SK-N-SH (cell line): ENCODE measurements around the gene PLB1. TPM values are rescaled to one million over a fixed set of nuclear protein-coding genes. Genes with fewer than 3 reads are reported as not detected.

Source experiments
- CTCF ChIA-PET: fragments of 300-600, 350-600 bp; formaldehyde crosslinking; extraction: SDS; loops from one replicate; lab custom pipeline; 2021; lab: Yijun Ruan, JAX
- POLR2A ChIA-PET: fragments of 350-600 bp; sonication (Branson Sonifier 250); formaldehyde crosslinking; extraction: SDS; loops from one replicate; lab custom pipeline; 2020; ENCODE audit warnings: antibody characterized with exemption, inconsistent platforms; lab: Yijun Ruan, JAX
- DNase-seq: peaks from one replicate; pipeline ENCODE4 v3.0.0; 2012
- H2AFZ ChIP-seq: fragments of 200-600 bp; sonication (generic); 2 replicates; pipeline ENCODE4 v1.8.1; 2016; ENCODE audit warnings: antibody characterized with exemption, mild to moderate bottlenecking, low read depth
- H3F3A ChIP-seq: fragments of 200-600 bp; sonication (generic); replicated peaks from 2 replicates; pipeline ENCODE3; 2016; ENCODE audit warnings: antibody characterized with exemption, mild to moderate bottlenecking; ENCODE audit not compliant: insufficient read depth
- H3K27ac ChIP-seq, 2 experiments: fragments of 200-500 bp in 1 of 2; fragments of 200-600 bp in 1 of 2; sonication (Bioruptor generic) in 1 of 2; sonication (generic), shearing (Covaris generic) in 1 of 2; 2 replicates each; pipeline versions ENCODE4 v1.5.1 to v1.6.1; 2014 to 2016; ENCODE audit warnings: low read depth in 2 of 2, inconsistent platforms in 1 of 2, low read length in 1 of 2, mild to moderate bottlenecking in 1 of 2, mixed read lengths in 1 of 2
- H3K27me3 ChIP-seq: fragments of 200-600 bp; sonication (generic), shearing (Covaris generic); 2 replicates; pipeline ENCODE4 v1.6.1; 2016; ENCODE audit warnings: mixed run types; ENCODE audit not compliant: insufficient read depth
- H3K36me3 ChIP-seq, 2 experiments: fragments of 200-500 bp in 1 of 2; fragments of 200-600 bp in 1 of 2; sonication (Bioruptor generic) in 1 of 2; sonication (generic) in 1 of 2; replicated peaks in 1 of 2; 2 replicates each; pipeline versions ENCODE3 to v1.5.1; 2014 to 2016; ENCODE audit warnings: low read length in 1 of 2, mild to moderate bottlenecking in 1 of 2; ENCODE audit not compliant: insufficient read depth in 2 of 2, control insufficient read depth in 1 of 2
- H3K4me1 ChIP-seq, 2 experiments: fragments of 200-500 bp in 1 of 2; fragments of 200-600 bp in 1 of 2; sonication (Bioruptor generic) in 1 of 2; sonication (generic), shearing (Covaris generic) in 1 of 2; 2 replicates each; pipeline versions ENCODE4 v1.5.1 to v1.6.1; 2014 to 2016; ENCODE audit warnings: low read depth in 1 of 2, low read length in 1 of 2, mixed run types in 1 of 2; ENCODE audit not compliant: insufficient read depth in 2 of 2, control insufficient read depth in 1 of 2
- H3K4me2 ChIP-seq: fragments of 200-600 bp; sonication (generic), shearing (Covaris generic); 2 replicates; pipeline ENCODE4 v1.6.1; 2017; ENCODE audit warnings: mixed run types
- H3K4me3 ChIP-seq, 2 experiments: fragments of 200-500 bp in 1 of 2; fragments of 200-600 bp in 1 of 2; sonication (Bioruptor generic) in 1 of 2; sonication (generic), shearing (Covaris generic) in 1 of 2; 2 replicates each; pipeline versions ENCODE4 v1.5.1 to v1.8.1; 2014 to 2016; ENCODE audit warnings: low read depth in 2 of 2, inconsistent platforms in 1 of 2, low read length in 1 of 2, mild to moderate bottlenecking in 1 of 2, mixed read lengths in 1 of 2, moderate library complexity in 1 of 2
- H3K79me2 ChIP-seq: fragments of 200-600 bp; sonication (generic); 2 replicates; pipeline ENCODE4 v1.8.1; 2017; ENCODE audit warnings: mild to moderate bottlenecking; ENCODE audit not compliant: insufficient read depth
- H3K9ac ChIP-seq: fragments of 200-600 bp; sonication (generic); 2 replicates; pipeline ENCODE4 v1.6.1; 2017; ENCODE audit warnings: mixed run types
- H3K9me2 ChIP-seq: fragments of 200-600 bp; sonication (generic); 2 replicates; pipeline ENCODE4 v1.6.1; 2017; ENCODE audit warnings: mixed run types
- H3K9me3 ChIP-seq: fragments of 200-600 bp; sonication (generic); 2 replicates; pipeline ENCODE4 v1.6.1; 2017; ENCODE audit warnings: mixed run types, mild to moderate bottlenecking, moderate library complexity
- H4K20me1 ChIP-seq: fragments of 200-600 bp; sonication (generic); 2 replicates; pipeline ENCODE4 v1.6.1; 2017; ENCODE audit warnings: mild to moderate bottlenecking, mixed run types; ENCODE audit not compliant: insufficient read depth
- FOXJ3 ChIP-seq: sonication (generic); formaldehyde crosslinking; IDR thresholded peaks from 2 replicates; pipeline ENCODE4 v1.5.1; 2020; ENCODE audit warnings: mild to moderate bottlenecking, missing genetic modification reagents
- FOXM1 ChIP-seq: IDR thresholded peaks from 2 replicates; pipeline ENCODE4 v1.4.0; 2012; ENCODE audit warnings: low read depth, mild to moderate bottlenecking
- GATA2 ChIP-seq: sonication (generic); formaldehyde crosslinking; IDR thresholded peaks from 2 replicates; pipeline ENCODE4 v1.5.0; 2020; ENCODE audit warnings: mild to moderate bottlenecking, missing genetic modification reagents
- IRF3 ChIP-seq: fragments of 150-350 bp; IDR thresholded peaks from 2 replicates; pipeline ENCODE4 v1.6.1; 2016; ENCODE audit warnings: mild to moderate bottlenecking, low read depth, low read length
- JUND ChIP-seq: IDR thresholded peaks from 2 replicates; pipeline ENCODE4 v1.4.0; 2012
- PBX3 ChIP-seq: IDR thresholded peaks from 2 replicates; pipeline ENCODE4; 2012
- RFX5 ChIP-seq: IDR thresholded peaks from 2 replicates; pipeline ENCODE4 v1.6.1; 2012; ENCODE audit warnings: mild to moderate bottlenecking, improper control_type of control experiment, low read length
- RXRA ChIP-seq: IDR thresholded peaks from 2 replicates; pipeline ENCODE4 v1.4.0; 2012; ENCODE audit warnings: low read depth, mild to moderate bottlenecking, borderline replicate concordance
- TCF12 ChIP-seq: IDR thresholded peaks from 2 replicates; pipeline ENCODE4 v1.4.0; 2012
- YY1 ChIP-seq: IDR thresholded peaks from 2 replicates; pipeline ENCODE4 v1.4.0; 2012; ENCODE audit warnings: low read depth, mild to moderate bottlenecking
- WGBS: methylation state at CpG from one replicate; pipeline ENCODE4 v1.1.6; 2017; ENCODE audit warnings: low lambda C conversion rate; 5-methylcytosine and 5-hydroxymethylcytosine counted together
- polyA plus RNA-seq, 3 experiments: library from polyadenylated mRNA; depleted of rRNA; stranded (reverse); fragments of >200 nt; gene quantifications; 2 replicates each; pipeline ENCODE4 v1.2.3, GENCODE V29; 2012
- TF ChIP-seq, protein P1 (sequence below): fragments of 150-350 bp; IDR thresholded peaks from 2 replicates; pipeline ENCODE4 v1.6.1; 2017; ENCODE audit warnings: antibody characterized with exemption, low read length, low read depth, borderline replicate concordance

PLB1 gene
- polyA plus RNA-seq, 1 of the 3 experiments (the other 2 are of a cell fraction): 0.10 TPM

DNA sequence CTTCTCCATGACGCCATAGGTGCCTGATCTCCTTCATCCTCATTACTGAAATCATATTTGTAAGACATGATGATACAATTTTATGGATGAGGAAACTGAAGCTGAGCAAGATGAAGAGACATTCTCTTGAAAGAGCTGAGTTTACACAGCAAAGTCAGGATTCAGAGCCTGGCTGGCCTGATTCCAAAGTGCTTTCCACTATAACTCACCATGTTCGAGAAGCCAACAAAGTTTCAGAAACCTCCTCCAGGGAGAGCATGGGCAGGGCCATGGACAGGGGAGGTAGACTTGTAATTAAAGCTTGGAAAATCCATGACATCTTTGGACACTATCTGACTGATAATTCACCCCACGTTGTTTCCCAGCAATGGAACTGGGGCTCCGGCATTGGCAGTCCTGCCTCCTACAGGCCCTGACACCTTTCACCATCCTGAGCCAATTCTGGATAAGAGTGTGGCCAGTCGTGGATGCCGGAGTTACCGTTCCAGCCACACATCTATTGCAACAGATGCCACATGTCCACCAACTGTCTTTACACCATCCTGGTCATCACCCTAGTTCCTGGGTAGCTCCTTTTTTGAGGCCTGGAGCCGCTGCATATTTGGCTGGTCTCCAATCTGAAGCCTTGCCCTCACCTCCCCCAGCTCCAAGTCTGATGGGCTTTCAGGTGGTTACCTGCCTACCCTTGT is 170.8 kb downstream of the PLB1 start:
- Histone ChIP-seq H3K9me2 (no peaks in the 10 kb centered on the region), H3F3A (peaks cover 20% of the 10 kb centered on the region), H3K79me2 (no peaks in the 10 kb centered on the region), H2AFZ (no peak overlapping the region), H3K4me1 (peaks cover 38 to 52% of the 10 kb centered on the region in 2 experiments), H3K4me2 (no peak overlapping the region), H3K27ac (peak overlapping the region in 1 of 2 experiments; percentile 98; a peak in 2 of 4 replicates), H3K9ac (no peak overlapping the region), H3K4me3 (no peak overlapping the region), H3K27me3 (no peaks in the 10 kb centered on the region), H3K9me3 (no peaks in the 10 kb centered on the region), H3K36me3 (no peaks in the 10 kb centered on the region), H4K20me1 (no peaks in the 10 kb centered on the region)
- DNase-seq: no peak
- TF ChIP-seq, protein P1, sequence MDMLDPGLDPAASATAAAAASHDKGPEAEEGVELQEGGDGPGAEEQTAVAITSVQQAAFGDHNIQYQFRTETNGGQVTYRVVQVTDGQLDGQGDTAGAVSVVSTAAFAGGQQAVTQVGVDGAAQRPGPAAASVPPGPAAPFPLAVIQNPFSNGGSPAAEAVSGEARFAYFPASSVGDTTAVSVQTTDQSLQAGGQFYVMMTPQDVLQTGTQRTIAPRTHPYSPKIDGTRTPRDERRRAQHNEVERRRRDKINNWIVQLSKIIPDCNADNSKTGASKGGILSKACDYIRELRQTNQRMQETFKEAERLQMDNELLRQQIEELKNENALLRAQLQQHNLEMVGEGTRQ: no peak
- TF ChIP-seq GATA2 (CRISPR knock-in tag) (no peak), RFX5 (no peak), FOXJ3 (no peak), FOXM1 (no peak), PBX3 (no peak), IRF3 (no peak), YY1 (no peak), JUND (no peak)
- ChIA-PET POLR2A (interaction anchor here (1.2 kb wide), 1 partner anchor 85 kb away, joined by 6 read pairs; the partner anchor contains the start of gene PPP1CB), CTCF (interaction anchor here (1.0 to 6.8 kb wide), 5 partner anchors 10 to 100 kb away, joined by 3 to 69 read pairs (median 5); partner anchors contain the start of gene PPP1CB)
- 94% methylated on average over 8 of the region's 8 CpGs for WGBS

DNA sequence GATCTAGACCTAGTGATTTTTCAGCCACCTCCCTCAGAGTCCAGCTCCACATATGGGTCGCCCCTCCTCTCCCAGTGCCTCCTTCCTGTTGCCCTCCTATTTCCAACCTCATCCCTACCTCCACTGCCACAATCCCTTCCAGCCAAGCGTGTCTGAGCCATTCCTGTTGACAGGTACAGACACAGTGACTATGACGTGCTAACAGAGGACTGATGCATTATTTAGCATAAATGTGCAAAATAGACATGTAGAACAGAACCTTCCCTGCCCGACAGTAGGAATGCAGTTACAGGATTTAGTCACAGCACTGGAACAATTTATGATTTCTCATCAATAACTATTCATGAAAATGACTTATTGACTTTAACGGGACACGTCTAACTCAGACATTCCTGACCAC is 171.4 kb downstream of the PLB1 start:
- H3K4me1 ChIP-seq: peaks cover 32 to 46% of the 10 kb centered on the region in 2 experiments
- H3K27ac ChIP-seq: peak overlapping the region in 1 of 2 experiments; percentile 98; a peak in 1 of 4 replicates
- TF ChIP-seq RXRA (no peak), TCF12 (no peak)
- H3K9me3 ChIP-seq: no peaks in the 10 kb centered on the region
- no peaks in the 10 kb centered on the region for H3K27me3 ChIP-seq
- no peak overlapping the region for H3K4me3 ChIP-seq
- no peaks in the 10 kb centered on the region for H3K36me3 ChIP-seq
- 91% methylated on average over 6 of the region's 6 CpGs for WGBS
- peaks cover 14% of the 10 kb centered on the region for H3F3A ChIP-seq
- ChIA-PET CTCF (interaction anchor here (1.3 to 6.8 kb wide), 5 partner anchors 9 to 101 kb away, joined by 3 to 69 read pairs (median 5); partner anchors contain the start of gene PPP1CB), POLR2A (interaction anchor here (1.2 kb wide), 1 partner anchor 84 kb away, joined by 6 read pairs; the partner anchor contains the start of gene PPP1CB)
- DNase-seq: no peak
- no peak overlapping the region for H2AFZ ChIP-seq
- H3K9ac ChIP-seq: no peak overlapping the region
- no peaks in the 10 kb centered on the region for H3K9me2 ChIP-seq
- H3K79me2 ChIP-seq: no peaks in the 10 kb centered on the region
- no peak overlapping the region for H3K4me2 ChIP-seq
- no peaks in the 10 kb centered on the region for H4K20me1 ChIP-seq
